Mesodermal cell (in vitro differentiated cells): Measurements from ENCODE around the gene NKAIN2. TPM values are rescaled to one million over a fixed set of nuclear protein-coding genes. Genes with fewer than 3 reads are reported as not detected.

Experiments used
- H3K27ac ChIP-seq: 2 replicates; pipeline ENCODE4 v1.7.0; 2013; ENCODE audit warnings: mild to moderate bottlenecking, low read depth, low read length, moderate library complexity; ENCODE audit not compliant: severe bottlenecking
- H3K36me3 ChIP-seq: 2 replicates; pipeline ENCODE4 v1.7.1; 2013; ENCODE audit warnings: mild to moderate bottlenecking, low read length, moderate library complexity; ENCODE audit not compliant: control insufficient read depth, insufficient read depth
- H3K4me1 ChIP-seq: one replicate; pipeline ENCODE4 v1.7.1; 2013; ENCODE audit warnings: mild to moderate bottlenecking, low read length; ENCODE audit not compliant: insufficient read depth, control insufficient read depth, poor library complexity, severe bottlenecking
- H3K4me3 ChIP-seq: 2 replicates; pipeline ENCODE4 v1.7.0; 2013; ENCODE audit warnings: low read length, control low read depth, mild to moderate bottlenecking; ENCODE audit not compliant: insufficient read depth, poor library complexity, severe bottlenecking; ENCODE audit errors: extremely low read depth
- H3K9me3 ChIP-seq: 2 replicates; pipeline ENCODE4 v1.7.1; 2013; ENCODE audit warnings: mild to moderate bottlenecking, low read length, moderate library complexity; ENCODE audit not compliant: control insufficient read depth
- WGBS, 2 experiments: methylation state at CpG; one replicate each; pipeline ENCODE4 v1.1.5; 2013; ENCODE audit warnings: missing lambda C conversion rate in 2 of 2; ENCODE audit not compliant: insufficient coverage in 2 of 2; 5-methylcytosine and 5-hydroxymethylcytosine counted together
- polyA plus RNA-seq, 2 experiments: library from polyadenylated mRNA; stranded (reverse); fragments of 50-300 nt; gene quantifications; one replicate each; pipeline ENCODE4 v1.2.3, GENCODE V29; 2013

NKAIN2 gene
- polyA plus RNA-seq (2013, experiment 1 of 2) = 0.59 TPM
- polyA plus RNA-seq (2013, experiment 2 of 2) = 0.81 TPM

DNA sequence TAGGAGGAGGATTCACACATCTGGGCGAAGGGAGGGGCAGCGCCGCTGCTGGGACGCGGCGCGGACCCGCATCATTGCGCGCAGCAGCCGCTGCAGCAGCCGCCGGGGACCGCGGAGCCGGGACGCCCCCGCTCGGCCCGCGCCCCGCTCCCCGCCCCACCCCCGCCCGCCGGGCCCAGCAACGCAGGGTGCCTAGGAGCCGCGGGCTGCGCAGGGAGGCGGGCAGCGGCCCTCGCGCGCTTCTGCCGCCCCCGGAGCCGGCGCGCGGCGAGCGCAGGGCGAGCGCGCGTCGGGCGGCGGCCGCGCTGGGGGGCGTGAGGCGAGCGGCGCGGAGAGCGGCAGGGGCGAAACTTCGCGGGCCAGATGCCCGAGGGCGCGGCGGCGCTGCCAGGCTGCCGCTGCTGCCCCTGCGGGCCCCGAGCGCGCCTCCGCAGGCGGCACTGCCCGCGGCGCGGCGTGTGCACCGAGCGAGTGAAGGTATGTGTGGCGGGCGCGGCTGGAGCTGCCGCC is at the start of gene NKAIN2:
TSS of gene NKAIN2 (plus strand) at position 362 of the 510 bp plus-strand sequence.
- Histone ChIP-seq H3K36me3 (no peaks in the 10 kb centered on the region), H3K4me3 (peak within 1 kb of the TSS; percentile 52), H3K27ac (no peak within 1 kb of the TSS), H3K4me1 (no peaks in the 10 kb centered on the region), H3K9me3 (no peaks in the 10 kb centered on the region)
- WGBS, 2 experiments = 0% methylated on average over 16 to 58 of the region's 84 CpGs

- WGBS, 2 experiments = 100% methylated on average over 1 of the region's 1 CpG; no CpG with 5 or more reads in 1 of the 2 experiments
- no peaks in the 10 kb centered on the region for H3K4me1 ChIP-seq
- H3K36me3 ChIP-seq = no peaks in the 10 kb centered on the region
- no peaks in the 10 kb centered on the region for H3K9me3 ChIP-seq
- no peak overlapping the region for H3K4me3 ChIP-seq
- H3K27ac ChIP-seq = no peak overlapping the region
These were observed 44.2 kb upstream of the NKAIN2 start for GRCh38 chr6:123759472-123759871.

DNA sequence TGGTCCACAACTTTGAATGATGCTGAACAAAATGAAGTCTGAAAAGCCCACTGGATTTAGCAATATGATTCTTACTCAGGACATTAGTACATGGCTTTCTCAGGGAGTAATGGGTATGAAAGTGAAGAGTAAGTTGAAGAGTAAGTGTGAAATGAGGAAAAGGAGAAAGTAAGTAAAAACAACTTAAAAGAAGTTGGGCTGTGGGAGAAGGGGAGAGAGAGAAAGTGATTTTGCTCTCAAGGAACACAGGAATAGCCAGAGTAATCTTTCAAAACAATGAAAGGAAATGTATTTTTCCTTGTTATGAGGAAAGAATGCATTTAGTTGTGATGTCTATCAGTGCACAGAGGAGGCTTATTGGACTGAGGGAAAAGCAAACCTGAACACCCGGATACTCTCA is 39.8 kb upstream of the NKAIN2 start:
- no peaks in the 10 kb centered on the region for H3K4me1 ChIP-seq
- no peaks in the 10 kb centered on the region for H3K36me3 ChIP-seq
- H3K4me3 ChIP-seq = no peak overlapping the region
- H3K27ac ChIP-seq = no peak overlapping the region
- H3K9me3 ChIP-seq = no peaks in the 10 kb centered on the region
- WGBS, 2 experiments = no CpG with 5 or more reads among the region's 1 CpG

DNA sequence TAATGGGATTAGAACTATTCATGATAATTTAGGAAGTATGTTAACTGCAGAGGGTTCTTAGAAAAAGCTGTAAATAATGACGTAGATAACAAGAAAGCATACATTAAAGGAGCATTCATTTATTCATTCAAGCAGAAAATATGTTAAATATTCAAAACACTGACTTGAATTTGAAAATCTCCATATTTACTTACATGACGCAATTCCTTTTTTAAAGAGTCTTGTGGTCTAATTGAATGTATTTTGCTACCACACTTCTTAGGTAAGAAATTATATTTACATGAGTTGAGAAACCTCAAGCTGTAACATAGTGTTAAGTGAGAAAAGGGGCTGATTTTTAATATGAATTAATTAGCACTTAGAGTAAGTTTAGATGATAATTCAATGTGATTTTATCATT is 38.9 kb upstream of the NKAIN2 start:
- no CpG with 5 or more reads among the region's 2 CpGs for WGBS, 2 experiments
- H3K4me1 ChIP-seq = peaks cover under 1% of the 10 kb centered on the region
- H3K36me3 ChIP-seq = no peaks in the 10 kb centered on the region
- no peak overlapping the region for H3K4me3 ChIP-seq
- H3K9me3 ChIP-seq = no peaks in the 10 kb centered on the region
- H3K27ac ChIP-seq = no peak overlapping the region

- Histone ChIP-seq H3K4me1 (peaks cover 9% of the 10 kb centered on the region), H3K27ac (no peak overlapping the region), H3K9me3 (no peaks in the 10 kb centered on the region), H3K36me3 (no peaks in the 10 kb centered on the region), H3K4me3 (no peak overlapping the region)
- WGBS, 2 experiments = no CpG with 5 or more reads among the region's 2 CpGs
These were observed 34.7 kb upstream of the NKAIN2 start for GRCh38 chr6:123768921-123769320.

GRCh38 chr6:123769431-123769830 is 34.2 kb upstream of the NKAIN2 start:
- H3K9me3 ChIP-seq = no peaks in the 10 kb centered on the region
- H3K4me3 ChIP-seq = no peak overlapping the region
- H3K4me1 ChIP-seq = peaks cover 9% of the 10 kb centered on the region
- no peak overlapping the region for H3K27ac ChIP-seq
- WGBS, 2 experiments = 88 to 100% methylated on average over 1 of the region's 2 CpGs
- H3K36me3 ChIP-seq = no peaks in the 10 kb centered on the region

- Histone ChIP-seq H3K36me3 (no peaks in the 10 kb centered on the region), H3K9me3 (no peaks in the 10 kb centered on the region), H3K4me1 (peaks cover 9% of the 10 kb centered on the region), H3K4me3 (no peak overlapping the region), H3K27ac (no peak overlapping the region)
- 80% methylated on average over 1 of the region's 3 CpGs; no CpG with 5 or more reads in 1 of the 2 experiments for WGBS, 2 experiments
These were observed 33.3 kb upstream of the NKAIN2 start for GRCh38 chr6:123770247-123770949.

GRCh38 chr6:123771126-123771525 is 32.5 kb upstream of the NKAIN2 start:
- peaks cover 9% of the 10 kb centered on the region for H3K4me1 ChIP-seq
- 80 to 100% methylated on average over 2 of the region's 2 CpGs for WGBS, 2 experiments

GRCh38 chr6:123777563-123777962 is 26.1 kb upstream of the NKAIN2 start:
- Histone ChIP-seq H3K9me3 (no peaks in the 10 kb centered on the region), H3K4me1 (no peaks in the 10 kb centered on the region), H3K4me3 (no peak overlapping the region), H3K36me3 (no peaks in the 10 kb centered on the region), H3K27ac (no peak overlapping the region)
- no CpG with 5 or more reads among the region's 3 CpGs for WGBS, 2 experiments

More at GRCh38 chr6:123771126-123771525, 32.5 kb upstream of the NKAIN2 start:
- H3K9me3 ChIP-seq = no peaks in the 10 kb centered on the region
- peak overlapping the region; percentile 39 for H3K27ac ChIP-seq
- H3K4me3 ChIP-seq = no peak overlapping the region
- H3K36me3 ChIP-seq = no peaks in the 10 kb centered on the region

GRCh38 chr6:123780021-123780420 is 23.6 kb upstream of the NKAIN2 start:
- WGBS, 2 experiments = no CpG with 5 or more reads among the region's 1 CpG

DNA sequence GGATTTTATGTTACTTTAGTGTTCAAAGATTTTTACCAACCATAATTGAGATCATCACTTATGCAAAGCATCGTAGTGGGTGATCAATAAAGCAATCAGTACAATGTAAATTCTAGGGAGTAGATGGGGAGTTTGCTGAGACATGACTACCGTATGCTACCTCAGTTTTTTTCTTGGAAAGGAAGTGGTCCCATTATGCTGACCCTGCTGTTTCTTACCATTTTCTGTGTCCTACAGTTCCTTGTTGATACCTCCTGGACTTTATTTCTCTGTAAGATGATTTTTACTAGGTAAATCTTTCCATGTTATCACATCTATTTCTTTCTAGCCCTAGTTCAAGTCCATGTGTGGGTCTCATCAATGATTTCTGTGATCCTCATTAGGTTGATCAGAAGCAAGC is 19.3 kb upstream of the NKAIN2 start:
- 88% methylated on average over 1 of the region's 2 CpGs; no CpG with 5 or more reads in 1 of the 2 experiments for WGBS, 2 experiments
- no peaks in the 10 kb centered on the region for H3K4me1 ChIP-seq
- no peaks in the 10 kb centered on the region for H3K9me3 ChIP-seq
- H3K36me3 ChIP-seq = no peaks in the 10 kb centered on the region
- H3K4me3 ChIP-seq = no peak overlapping the region
- H3K27ac ChIP-seq = no peak overlapping the region

More at GRCh38 chr6:123780021-123780420, 23.6 kb upstream of the NKAIN2 start:
- no peaks in the 10 kb centered on the region for H3K36me3 ChIP-seq
- H3K4me1 ChIP-seq = no peaks in the 10 kb centered on the region
- no peaks in the 10 kb centered on the region for H3K9me3 ChIP-seq
- no peak overlapping the region for H3K27ac ChIP-seq
- no peak overlapping the region for H3K4me3 ChIP-seq
